Measurements from ENCODE around the gene NAIF1.
A peak's percentile ranks its signal among the peaks of the same experiment; 100 is the strongest.
"Not testable (repeated sequence)": the region's sequence is repeated elsewhere in the genome, so short reads cannot be mapped to it uniquely, and the experiment has no call there.

NAIF1 gene, protein sequence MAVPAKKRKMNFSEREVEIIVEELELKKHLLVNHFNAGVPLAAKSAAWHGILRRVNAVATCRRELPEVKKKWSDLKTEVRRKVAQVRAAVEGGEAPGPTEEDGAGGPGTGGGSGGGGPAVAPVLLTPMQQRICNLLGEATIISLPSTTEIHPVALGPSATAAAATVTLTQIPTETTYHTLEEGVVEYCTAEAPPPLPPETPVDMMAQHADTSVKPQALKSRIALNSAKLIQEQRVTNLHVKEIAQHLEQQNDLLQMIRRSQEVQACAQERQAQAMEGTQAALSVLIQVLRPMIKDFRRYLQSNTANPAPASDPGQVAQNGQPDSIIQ

DNA sequence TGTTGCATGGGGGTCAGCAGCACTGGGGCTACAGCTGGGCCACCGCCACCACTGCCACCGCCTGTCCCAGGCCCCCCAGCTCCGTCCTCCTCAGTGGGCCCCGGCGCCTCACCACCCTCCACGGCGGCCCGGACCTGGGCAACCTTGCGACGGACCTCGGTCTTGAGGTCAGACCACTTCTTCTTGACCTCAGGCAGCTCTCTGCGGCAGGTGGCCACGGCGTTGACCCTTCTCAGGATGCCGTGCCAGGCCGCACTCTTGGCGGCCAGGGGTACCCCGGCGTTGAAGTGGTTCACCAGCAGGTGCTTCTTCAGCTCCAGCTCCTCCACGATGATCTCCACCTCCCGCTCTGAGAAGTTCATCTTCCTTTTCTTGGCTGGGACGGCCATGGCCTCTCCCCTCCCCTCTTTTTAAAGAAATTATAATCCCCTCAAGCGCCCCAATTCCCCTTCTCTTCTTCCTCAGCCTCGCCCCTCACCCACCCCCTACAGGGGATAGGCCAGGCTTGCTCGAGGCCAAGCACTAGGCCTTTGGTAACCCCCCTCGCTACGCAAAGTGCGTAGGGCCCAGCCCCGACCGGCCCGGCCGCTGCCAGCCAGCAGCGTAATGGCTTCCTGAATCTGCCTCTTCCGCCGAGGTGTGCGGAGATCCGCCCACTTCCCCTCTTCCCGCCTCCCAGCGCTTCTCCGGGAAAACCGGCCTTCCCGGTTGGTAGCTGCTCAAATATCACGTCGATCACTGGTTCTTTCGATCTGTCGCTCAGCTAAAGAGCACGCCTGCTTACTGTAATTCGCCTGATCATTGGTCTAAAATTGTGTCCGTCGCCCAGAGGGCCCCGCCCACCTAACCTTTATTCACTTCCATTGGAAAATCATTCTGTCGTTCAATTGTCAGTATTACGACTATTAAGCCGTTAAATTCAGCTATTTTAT is at the start of gene NAIF1:
NAIF1 (minus strand) TSS at position 608 of the 932 bp plus-strand sequence; CDS start at position 389, 219 bp downstream.
- DNase-seq (ENCODE audit: low read depth), result peak; percentile 88

DNA sequence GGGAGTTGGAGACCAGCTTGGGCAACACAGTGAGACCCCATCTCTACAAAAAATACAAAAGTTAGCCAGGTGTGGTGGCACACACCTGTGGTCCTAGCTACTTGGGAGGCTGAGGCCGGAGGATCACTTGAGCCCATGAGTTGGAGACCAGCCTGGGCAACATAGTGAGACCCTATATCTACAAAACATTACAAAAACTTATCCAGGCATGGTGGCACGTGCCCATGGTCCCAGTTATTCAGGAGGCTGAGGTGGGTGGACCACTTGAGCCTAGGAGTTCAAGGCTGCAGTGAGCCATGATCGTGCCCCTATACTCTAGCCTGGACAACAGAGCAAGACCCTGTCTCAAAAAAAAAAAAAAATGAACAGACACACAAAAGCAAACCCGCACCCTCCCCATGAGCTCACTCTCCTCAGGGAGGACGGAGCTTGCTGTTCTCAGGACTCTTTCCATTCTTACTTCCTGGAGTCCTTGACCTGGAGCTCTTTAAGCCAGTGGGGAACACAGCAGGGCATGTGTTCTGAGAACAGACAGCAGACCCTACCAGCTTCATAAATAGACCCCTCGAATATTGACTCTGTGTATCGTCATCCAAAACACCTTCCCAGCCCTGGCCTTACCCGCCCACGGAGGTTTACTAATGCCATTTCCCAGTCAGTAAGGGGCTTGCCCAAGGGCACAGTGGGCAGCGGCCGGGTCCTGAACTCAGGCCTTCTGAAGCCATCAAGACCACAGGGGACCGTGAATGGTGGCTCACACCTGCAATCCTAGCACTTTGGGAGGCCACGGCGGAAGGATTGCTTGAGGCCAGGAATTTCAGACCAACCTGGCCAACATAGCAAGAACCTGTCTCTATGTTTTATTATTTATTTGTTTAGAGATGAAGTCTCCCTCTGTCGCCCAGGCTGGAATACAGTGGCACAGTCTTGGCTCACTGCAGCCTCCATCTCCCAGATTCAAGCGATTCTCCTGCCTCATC is 49.3 kb upstream of the NAIF1 start:
- no peak for DNase-seq (ENCODE audit: low read depth)

- DNase-seq (ENCODE audit: low read depth), result no peak
These were observed 48.3 kb upstream of the NAIF1 start for GRCh38 chr9:128115187-128116103.

DNA sequence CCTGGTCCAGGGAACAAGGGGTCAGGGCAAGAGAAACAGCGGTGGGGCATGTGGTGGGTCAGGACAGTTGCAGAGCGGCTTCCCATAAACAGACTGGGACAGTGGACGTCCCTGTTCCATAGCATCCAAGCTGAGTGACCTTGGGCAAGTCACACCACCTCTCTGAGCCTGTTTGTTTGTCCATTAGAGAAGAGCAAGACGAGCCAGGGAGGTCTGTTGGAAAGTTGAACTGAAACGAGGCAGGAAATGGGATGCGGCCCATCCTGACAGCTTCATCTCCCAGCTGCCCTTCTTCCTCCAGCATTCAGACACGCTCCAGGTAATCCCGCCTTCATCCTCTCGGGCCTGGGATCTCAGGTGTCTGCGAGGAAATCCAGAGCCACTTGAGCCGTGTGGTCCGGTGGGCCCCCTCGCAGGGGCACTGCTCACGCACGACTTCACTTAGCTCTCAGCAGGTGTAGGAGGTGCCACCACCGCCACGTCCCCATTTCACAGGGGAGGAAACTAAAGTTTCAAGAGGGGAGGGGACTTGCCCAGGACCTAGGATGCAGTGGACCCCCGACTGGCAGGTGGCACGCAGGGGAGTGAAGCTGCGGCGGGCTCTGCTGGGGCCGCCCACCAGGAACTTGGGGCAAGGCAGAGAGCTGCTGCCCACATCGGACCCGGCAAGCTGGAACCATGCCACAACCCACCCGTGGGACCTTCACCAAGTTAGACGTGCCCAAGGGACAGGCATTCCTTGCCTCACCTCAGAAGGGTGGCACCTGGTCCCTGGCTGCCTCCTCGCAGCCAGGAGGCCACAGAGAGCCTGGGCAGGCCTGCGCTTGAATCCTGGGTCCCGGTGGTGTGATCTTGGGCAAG is 47.4 kb upstream of the NAIF1 start:
- DNase-seq (ENCODE audit: low read depth), result no peak

- no peak for DNase-seq (ENCODE audit: low read depth)
These were observed 46.6 kb upstream of the NAIF1 start for GRCh38 chr9:128113526-128114325.

DNA sequence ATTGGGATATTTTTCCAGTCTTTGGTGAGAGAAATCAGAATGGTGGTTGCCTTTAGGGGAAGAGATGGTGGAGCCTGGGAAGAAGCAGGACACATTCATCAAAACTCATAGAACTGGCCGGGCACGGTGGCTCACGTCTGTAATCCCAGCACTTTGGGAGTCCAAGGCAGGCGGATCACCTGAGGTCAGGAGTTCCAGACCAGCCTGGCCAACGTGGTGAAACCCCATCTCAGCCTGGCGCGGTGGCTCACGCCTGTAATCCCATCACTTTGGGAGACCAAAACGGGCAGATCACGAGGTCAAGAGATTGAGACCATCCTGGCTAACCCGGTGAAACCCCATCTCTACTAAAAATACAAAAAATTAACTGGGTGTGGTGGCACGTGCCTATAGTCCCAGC is 44.6 kb upstream of the NAIF1 start:
- not testable (repeated sequence) for DNase-seq (ENCODE audit: low read depth)

- DNase-seq (ENCODE audit: low read depth), result no peak
These were observed 42.1 kb upstream of the NAIF1 start for GRCh38 chr9:128109050-128109709.

GRCh38 chr9:128108269-128109049 is 41.3 kb upstream of the NAIF1 start:
- DNase-seq (ENCODE audit: low read depth), result no peak

DNA sequence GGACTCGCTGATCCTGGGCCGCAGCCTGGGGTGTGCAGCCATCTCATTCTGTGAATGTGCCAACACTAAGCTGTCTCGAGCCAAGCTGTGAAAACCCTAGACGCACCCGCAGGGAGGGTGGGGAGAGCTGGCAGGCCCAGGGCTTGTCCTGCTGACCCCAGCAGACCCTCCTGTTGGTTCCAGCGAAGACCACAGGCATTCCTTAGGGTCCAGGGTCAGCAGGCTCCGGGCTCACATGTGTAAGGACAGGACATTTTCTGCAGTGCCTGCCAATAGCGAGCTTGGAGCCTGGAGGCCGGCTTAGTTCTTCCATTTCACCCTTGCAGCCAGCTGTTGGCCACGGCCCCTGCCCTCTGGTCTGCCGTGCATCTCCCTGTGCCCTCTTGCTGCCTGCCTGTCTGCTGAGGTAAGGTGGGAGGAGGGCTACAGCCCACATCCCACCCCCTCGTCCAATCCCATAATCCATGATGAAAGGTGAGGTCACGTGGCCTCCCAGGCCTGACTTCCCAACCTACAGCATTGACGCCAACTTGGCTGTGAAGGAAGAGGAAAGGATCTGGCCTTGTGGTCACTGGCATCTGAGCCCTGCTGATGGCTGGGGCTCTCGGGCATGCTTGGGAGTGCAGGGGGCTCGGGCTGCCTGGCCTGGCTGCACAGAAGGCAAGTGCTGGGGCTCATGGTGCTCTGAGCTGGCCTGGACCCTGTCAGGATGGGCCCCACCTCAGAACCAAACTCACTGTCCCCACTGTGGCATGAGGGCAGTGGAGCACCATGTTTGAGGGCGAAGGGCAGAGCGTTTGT is 40.5 kb upstream of the NAIF1 start:
- no peak for DNase-seq (ENCODE audit: low read depth)

DNA sequence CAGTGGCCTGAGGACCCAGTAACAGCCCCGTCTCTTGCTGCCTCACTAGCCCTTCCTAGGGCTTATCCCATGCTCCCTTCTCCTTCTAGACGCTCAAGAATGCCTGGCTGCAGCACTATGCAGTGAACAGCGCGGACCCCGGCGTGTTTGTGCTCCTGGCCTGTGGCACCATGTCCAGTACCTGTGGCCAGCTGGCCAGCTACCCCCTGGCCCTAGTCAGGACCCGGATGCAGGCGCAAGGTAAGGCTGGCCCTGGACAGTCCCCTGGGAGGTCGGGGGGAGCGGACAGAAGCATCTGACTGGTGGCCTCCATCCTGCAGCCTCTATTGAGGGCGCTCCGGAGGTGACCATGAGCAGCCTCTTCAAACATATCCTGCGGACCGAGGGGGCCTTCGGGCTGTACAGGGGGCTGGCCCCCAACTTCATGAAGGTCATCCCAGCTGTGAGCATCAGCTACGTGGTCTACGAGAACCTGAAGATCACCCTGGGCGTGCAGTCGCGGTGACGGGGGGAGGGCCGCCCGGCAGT is 39.9 kb upstream of the NAIF1 start:
- no peak for DNase-seq (ENCODE audit: low read depth)

GRCh38 chr9:128106181-128106939 is 39.2 kb upstream of the NAIF1 start:
- DNase-seq (ENCODE audit: low read depth), result no peak

DNA sequence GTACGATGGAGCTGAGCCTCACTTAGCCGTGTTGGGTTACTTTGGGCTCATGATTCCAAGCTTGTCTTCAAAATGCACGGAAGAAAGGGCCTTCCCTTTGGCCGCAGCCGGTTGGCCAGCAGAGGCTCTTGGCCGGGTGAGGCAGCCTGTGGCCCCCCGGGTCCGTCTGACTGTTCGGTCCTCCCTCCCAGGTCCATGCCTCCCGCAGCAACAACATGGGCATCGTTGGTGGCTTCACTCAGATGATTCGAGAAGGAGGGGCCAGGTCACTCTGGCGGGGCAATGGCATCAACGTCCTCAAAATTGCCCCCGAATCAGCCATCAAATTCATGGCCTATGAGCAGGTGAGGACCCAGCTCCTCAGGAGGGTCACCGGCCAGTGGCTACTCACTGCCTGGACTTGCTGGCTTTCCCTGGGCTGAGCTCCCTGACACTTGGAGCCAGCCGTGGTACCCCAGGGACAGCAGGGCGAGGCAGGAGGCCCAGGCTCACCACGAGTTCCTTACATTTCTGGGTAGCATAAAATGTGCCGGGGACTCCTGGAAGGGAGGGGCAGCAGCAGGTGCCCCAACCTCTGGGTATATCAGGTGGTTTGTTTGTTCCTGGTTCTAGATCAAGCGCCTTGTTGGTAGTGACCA is 38.5 kb upstream of the NAIF1 start:
- no peak for DNase-seq (ENCODE audit: low read depth)

GRCh38 chr9:128104171-128104618 is 37.1 kb upstream of the NAIF1 start:
- no peak for DNase-seq (ENCODE audit: low read depth)

DNA sequence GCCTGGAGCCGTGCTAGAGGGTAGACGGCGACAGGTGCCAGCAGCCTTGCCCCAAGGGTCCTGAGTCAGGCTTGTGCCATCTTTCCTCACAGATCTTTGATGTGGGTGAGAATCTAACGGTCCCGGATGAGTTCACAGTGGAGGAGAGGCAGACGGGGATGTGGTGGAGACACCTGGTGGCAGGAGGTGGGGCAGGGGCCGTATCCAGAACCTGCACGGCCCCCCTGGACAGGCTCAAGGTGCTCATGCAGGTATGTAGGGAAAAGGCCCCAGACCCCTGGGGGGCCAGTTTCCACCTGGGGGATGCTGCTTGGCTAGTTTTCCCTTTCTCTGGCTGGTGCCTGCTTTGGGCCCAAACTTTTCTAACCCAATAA is 36.5 kb upstream of the NAIF1 start:
- peak; percentile 25 for DNase-seq (ENCODE audit: low read depth)

Measured in activated T-cell treated with anti-CD3 and anti-CD28 coated beads for 1 hour (primary cell).